HepG2 (cell line): ENCODE data around the gene TNFRSF6B. TPM values are rescaled to one million over a fixed set of nuclear protein-coding genes. Genes with fewer than 3 reads are reported as not detected.

Experiments used
- ATF7 ChIP-seq, 2 experiments: fragments of 450-650 bp in 1 of 2; sonication (generic) in 1 of 2; formaldehyde crosslinking in 1 of 2; IDR thresholded peaks; 2 replicates each; pipeline versions ENCODE4 v1.4.0 to v1.6.1; 2016 to 2020; ENCODE audit warnings: antibody characterized with exemption in 1 of 2, mild to moderate bottlenecking in 1 of 2, missing genetic modification reagents in 1 of 2
- FOXP1 ChIP-seq, 2 experiments: fragments of 450-650 bp in 1 of 2; IDR thresholded peaks; 2 replicates each; pipeline ENCODE4 v1.6.1; 2017 to 2018; ENCODE audit warnings: antibody characterized with exemption in 1 of 2
- KIAA2018 ChIP-seq: sonication (generic); formaldehyde crosslinking; IDR thresholded peaks from 2 replicates; pipeline ENCODE4 v1.5.0; 2020; ENCODE audit warnings: mild to moderate bottlenecking, missing genetic modification reagents, borderline replicate concordance
- MTF2 ChIP-seq: sonication (generic); formaldehyde crosslinking; IDR thresholded peaks from 2 replicates; pipeline ENCODE4 v1.5.0; 2020; ENCODE audit warnings: missing genetic modification reagents, borderline replicate concordance
- PHB2 ChIP-seq: fragments of 450-650 bp; IDR thresholded peaks from 2 replicates; pipeline ENCODE4 v1.6.1; 2018; ENCODE audit not compliant: partially characterized antibody
- RBM22 ChIP-seq: fragments of 200-400 bp; formaldehyde crosslinking; optimal IDR thresholded peaks from 2 replicates; pipeline ENCODE3; 2017; ENCODE audit warnings: mild to moderate bottlenecking, low read length, moderate library complexity
- SRSF1 ChIP-seq: fragments of 200-400 bp; formaldehyde crosslinking; optimal IDR thresholded peaks from 2 replicates; pipeline ENCODE3; 2017; ENCODE audit warnings: mild to moderate bottlenecking, low read depth, low read length, moderate library complexity
- TBP ChIP-seq: sonication (generic); formaldehyde crosslinking; IDR thresholded peaks from 2 replicates; pipeline ENCODE4 v1.5.0; 2020; ENCODE audit warnings: missing genetic modification reagents
- ZNF101 ChIP-seq: sonication (generic); formaldehyde crosslinking; IDR thresholded peaks from 2 replicates; pipeline ENCODE4 v1.4.0; 2020; ENCODE audit warnings: mild to moderate bottlenecking, low read depth, missing genetic modification reagents, borderline replicate concordance
- ZNF281 ChIP-seq: sonication (generic); formaldehyde crosslinking; IDR thresholded peaks from 2 replicates; pipeline ENCODE4 v1.4.0; 2020; ENCODE audit warnings: missing genetic modification reagents, borderline replicate concordance
- ZNF577 ChIP-seq: sonication (generic); formaldehyde crosslinking; IDR thresholded peaks from 2 replicates; pipeline ENCODE4 v1.4.0; 2020; ENCODE audit warnings: mild to moderate bottlenecking, low read depth, missing genetic modification reagents, borderline replicate concordance
- ZNF616 ChIP-seq: sonication (generic); formaldehyde crosslinking; IDR thresholded peaks from 2 replicates; pipeline ENCODE4 v1.5.0; 2020; ENCODE audit warnings: low read depth, mild to moderate bottlenecking, missing genetic modification reagents
- ZSCAN30 ChIP-seq: sonication (generic); formaldehyde crosslinking; IDR thresholded peaks from 2 replicates; pipeline ENCODE4 v1.5.0; 2020; ENCODE audit warnings: mild to moderate bottlenecking, missing genetic modification reagents
- ZXDC ChIP-seq: sonication (generic); formaldehyde crosslinking; IDR thresholded peaks from 2 replicates; pipeline ENCODE4 v1.5.0; 2020; ENCODE audit warnings: mild to moderate bottlenecking, missing genetic modification reagents
- polyA plus RNA-seq, 8 experiments: library from polyadenylated mRNA; depleted of rRNA in 3 of 8; stranded (reverse) in 7 of 8; unstranded in 1 of 8; fragments of >200 nt; fragmentation: Illumina TruSeq in 4 of 8; extraction: Trizol in 4 of 8; gene quantifications; 2 replicates each; pipeline versions ENCODE4 v1.2.1 to v1.2.3, GENCODE V29; 2011 to 2016; ENCODE audit warnings: low read depth in 4 of 8, missing spikeins in 1 of 8, mixed read lengths in 1 of 8; ENCODE audit not compliant: insufficient read depth in 1 of 8
- total RNA-seq, 5 experiments: library from RNA; depleted of rRNA; stranded (reverse); fragments of >200 nt; fragmentation: Illumina TruSeq; extraction: Trizol; gene quantifications; 2 replicates each; pipeline ENCODE4 v1.2.3, GENCODE V29; 2016; ENCODE audit warnings: low read depth in 1 of 5

TNFRSF6B gene
- total and polyA plus RNA-seq, 2 of the 13 experiments (the other 11 are each of a cell fraction or from before 2014, with no cell fraction given), result 0.24 TPM; not detected in 1

- TF ChIP-seq MTF2 (CRISPR knock-in tag) (no peak), RBM22 (peak; percentile 87), ZSCAN30 (no peak), ZNF577 (no peak), PHB2 (no peak), ATF7 (IDR thresholded peaks at IDR 0.05) (no peak), ATF7 (CRISPR knock-in tag; IDR thresholded peaks at IDR 0.05) (no peak), ZXDC (CRISPR knock-in tag) (peak; percentile 68; the same call in 1 of the 2 replicates), KIAA2018 (no peak), SRSF1 (peak; percentile 61), ZNF616 (CRISPR knock-in tag) (peak; percentile 18; the same call in 1 of the 2 replicates), ZNF281 (CRISPR knock-in tag) (no peak), TBP (no peak), FOXP1 (IDR thresholded peaks at IDR 0.05) (no peak), FOXP1 (CRISPR knock-in tag; IDR thresholded peaks at IDR 0.05) (no peak), ZNF101 (CRISPR knock-in tag) (no peak)
Measured at GRCh38 chr20:63736893-63737694, 40.6 kb downstream of the TNFRSF6B start (continued).
